Measurements from ENCODE around the gene TWSG1.

GRCh38 chr18:9437021-9437437 is 102.5 kb downstream of the TWSG1 start:
- no peak for TF ChIP-seq POLR2A (IDR thresholded peaks at IDR 0.05)
- TF ChIP-seq CTCF (IDR thresholded peaks at IDR 0.05): no peak

Measured in right lobe of liver (tissue), 4 donors.